ENCODE data around the gene ELMOD1.

GRCh38 chr11:107689317-107690202, 98.6 kb downstream of the ELMOD1 start:
- TF ChIP-seq POLR2A (IDR thresholded peaks at IDR 0.05; ENCODE audit: low read length) (no peak), GATA1 (IDR thresholded peaks at IDR 0.05; ENCODE audit: low read depth, low read length) (no peak)
